HFF-Myc (cell line): ENCODE results near the gene MARK2.
A peak's percentile ranks its signal among the peaks of the same experiment; 100 is the strongest.

Experiments
- DNase-seq: peaks from one replicate; pipeline ENCODE4 v3.0.0-alpha.2; 2011; ENCODE audit warnings: low read depth; ENCODE audit errors: extremely low read depth
- H3K4me3 ChIP-seq: replicated peaks from 2 replicates; pipeline ENCODE4 v1.5.1; 2011; ENCODE audit warnings: low read depth, mild to moderate bottlenecking, control low read depth, low read length
- CTCF ChIP-seq: IDR thresholded peaks from 2 replicates; pipeline ENCODE4 v1.5.1; 2012; ENCODE audit warnings: mild to moderate bottlenecking, low read depth, low read length, control low read depth; ENCODE audit errors: missing control alignments

The MARK2 gene

GRCh38 chr11:63905179-63905578 is 66.3 kb downstream of the MARK2 start:
- DNase-seq, result no peak
- no peak for TF ChIP-seq CTCF
- H3K4me3 ChIP-seq, result no peak overlapping the region

- no peak for DNase-seq
- no peak for TF ChIP-seq CTCF
- H3K4me3 ChIP-seq, result no peak overlapping the region
These were observed 67.2 kb downstream of the MARK2 start for GRCh38 chr11:63906087-63906486.

- peak; percentile 5 for TF ChIP-seq CTCF
- H3K4me3 ChIP-seq, result no peak overlapping the region
- DNase-seq, result no peak
These were observed 67.7 kb downstream of the MARK2 start for GRCh38 chr11:63906585-63906984.

- TF ChIP-seq CTCF, result no peak
- no peak for DNase-seq
- H3K4me3 ChIP-seq, result no peak overlapping the region
These were observed 68.2 kb downstream of the MARK2 start for GRCh38 chr11:63907063-63907462.

GRCh38 chr11:63907808-63908530 is 69.1 kb downstream of the MARK2 start:
- H3K4me3 ChIP-seq, result no peak overlapping the region
- no peak for TF ChIP-seq CTCF
- no peak for DNase-seq

GRCh38 chr11:63908631-63909401 is 69.9 kb downstream of the MARK2 start:
- no peak overlapping the region for H3K4me3 ChIP-seq

More at GRCh38 chr11:63908631-63909401, 69.9 kb downstream of the MARK2 start:
- DNase-seq, result no peak
- TF ChIP-seq CTCF, result no peak
